NCI-H2107 treated with DMSO at 0.1 percent for 48 hours (cell line): ENCODE data around the gene LINGO1.

Experiments used
- DNase-seq: peaks from one replicate; lab custom pipeline; 2025; ENCODE audit not compliant: unreplicated experiment; lab: John Stamatoyannopoulos, UW

LINGO1 gene

GRCh38 chr15:77617476-77618230 lies 15.1 kb downstream of the LINGO1 start:
- no peak for DNase-seq

GRCh38 chr15:77616072-77616471 lies 16.6 kb downstream of the LINGO1 start:
- no peak for DNase-seq

- no peak for DNase-seq
These were observed 17.2 kb downstream of the LINGO1 start for GRCh38 chr15:77615472-77615871.

DNA sequence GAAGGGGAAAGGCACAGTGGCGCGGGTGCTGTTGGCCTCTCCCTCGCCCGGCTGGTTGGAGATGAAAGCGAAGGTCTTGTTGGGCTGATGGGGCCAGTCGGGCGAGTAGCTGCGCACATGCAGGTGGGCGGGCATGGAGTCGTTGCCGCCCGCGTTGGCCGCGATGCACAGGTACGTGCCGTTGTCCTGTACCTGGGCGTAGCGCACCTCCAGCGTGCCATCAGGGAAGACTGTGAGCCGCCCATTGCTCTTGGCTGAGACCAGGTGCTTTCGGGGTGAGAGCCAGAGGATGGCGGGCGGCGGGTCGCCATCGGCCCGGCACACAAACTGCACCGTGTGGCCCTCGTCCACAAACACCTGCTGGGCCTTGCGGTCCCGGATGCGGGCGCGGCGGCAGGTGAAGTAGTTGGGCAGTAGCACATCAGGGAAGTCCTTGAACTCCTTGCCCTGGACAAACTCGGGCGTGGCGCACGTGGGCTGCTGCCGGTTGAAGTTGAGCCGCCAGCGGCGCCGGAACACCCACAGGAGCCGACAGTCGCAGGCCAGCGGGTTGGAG lies 18.4 kb downstream of the LINGO1 start:
- DNase-seq = no peak

GRCh38 chr15:77613814-77614213 lies 18.9 kb downstream of the LINGO1 start:
- DNase-seq = no peak

DNA sequence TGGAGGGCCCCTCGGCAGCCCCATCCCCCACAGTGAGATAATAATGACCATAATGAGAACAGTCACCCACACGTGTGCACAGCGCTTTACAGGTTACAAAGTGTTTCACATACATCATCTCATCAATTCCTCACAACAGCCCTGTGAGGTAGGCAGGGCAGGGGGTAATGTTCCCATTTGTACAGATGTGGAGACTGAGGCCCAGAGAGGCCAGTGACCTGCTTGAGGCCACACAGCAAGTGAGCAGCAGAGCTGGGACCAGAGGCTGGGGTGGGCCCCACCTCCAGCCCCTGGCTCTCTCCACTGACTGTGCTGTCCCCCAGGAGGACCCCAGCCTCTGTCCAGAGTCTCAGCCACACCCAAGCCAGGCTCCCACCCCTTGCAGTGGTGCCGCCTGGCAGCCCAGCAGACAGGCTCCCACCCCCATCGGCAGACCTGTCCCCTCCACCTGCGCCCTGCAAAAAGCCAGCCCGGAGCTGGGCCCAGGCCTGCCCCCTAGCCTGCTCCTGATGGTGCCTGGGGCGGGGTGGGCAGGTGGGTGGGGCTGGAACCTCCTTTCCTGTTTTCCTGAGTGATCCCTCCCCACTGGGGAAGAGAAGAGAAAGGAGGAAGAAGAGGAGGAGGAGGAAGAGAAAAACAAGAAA lies 19.6 kb downstream of the LINGO1 start:
- DNase-seq = no peak

GRCh38 chr15:77611767-77612166 lies 20.9 kb downstream of the LINGO1 start:
- no peak for DNase-seq

DNA sequence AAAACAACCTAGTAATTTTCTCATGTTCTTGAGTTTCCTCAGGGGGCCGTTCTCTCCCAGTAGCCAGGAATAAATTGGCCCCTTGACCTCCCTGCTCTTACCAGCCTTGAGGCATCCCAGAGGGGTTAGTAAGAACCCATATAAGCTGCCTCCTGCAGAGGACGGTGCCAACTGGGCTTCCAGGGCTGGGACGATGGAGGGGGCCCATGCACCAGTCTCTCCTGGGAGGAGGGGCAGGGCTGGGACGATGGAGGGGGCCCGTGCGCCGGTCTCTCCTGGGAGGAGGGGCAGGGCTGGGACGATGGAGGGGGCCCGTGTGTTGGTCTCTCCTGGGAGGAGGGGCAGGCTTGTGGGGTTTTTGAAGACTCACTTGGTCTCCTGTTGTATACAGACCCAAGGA lies 22.0 kb downstream of the LINGO1 start:
- no peak for DNase-seq

DNA sequence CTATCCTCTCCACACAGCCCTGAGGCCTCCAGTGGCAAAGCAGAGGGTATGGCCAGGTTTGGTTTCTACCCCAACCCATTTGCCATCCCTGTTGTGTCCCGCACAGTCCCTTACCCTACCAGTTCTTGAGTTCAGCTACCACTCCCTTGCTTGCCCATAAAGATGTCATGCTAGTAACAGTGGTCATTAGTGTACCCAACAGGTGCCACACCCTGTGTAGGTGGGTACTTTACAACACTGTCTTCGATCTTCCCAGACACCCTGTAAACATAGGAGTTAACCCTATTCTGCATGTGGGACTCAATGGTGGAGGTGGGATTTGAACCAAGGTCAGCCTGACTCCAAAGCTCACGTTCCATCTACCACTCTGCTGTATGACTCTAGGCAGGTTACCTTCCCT lies 23.2 kb downstream of the LINGO1 start:
- no peak for DNase-seq

DNA sequence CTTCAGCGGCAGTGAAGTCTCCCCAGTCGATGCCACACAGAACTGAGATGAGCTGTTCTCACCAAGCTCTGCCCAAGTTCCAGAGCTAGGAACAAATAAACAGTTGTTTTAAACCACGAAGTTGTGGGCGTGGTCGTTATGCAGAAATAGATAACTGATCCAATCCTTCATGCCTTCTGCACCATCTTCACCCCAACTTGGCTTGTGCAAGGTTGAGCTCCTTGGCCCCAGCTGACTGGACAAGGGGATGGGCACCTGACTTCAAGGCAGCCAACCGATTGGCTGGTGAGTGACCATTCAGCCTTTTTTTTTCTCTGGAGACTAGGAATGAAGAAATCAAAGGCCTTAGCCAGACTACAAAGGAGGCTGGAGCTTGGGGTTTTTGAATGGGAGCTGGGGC lies 23.9 kb downstream of the LINGO1 start:
- DNase-seq = no peak

- DNase-seq = peak; percentile 14
These were observed 24.8 kb downstream of the LINGO1 start for GRCh38 chr15:77607894-77608261.

DNA sequence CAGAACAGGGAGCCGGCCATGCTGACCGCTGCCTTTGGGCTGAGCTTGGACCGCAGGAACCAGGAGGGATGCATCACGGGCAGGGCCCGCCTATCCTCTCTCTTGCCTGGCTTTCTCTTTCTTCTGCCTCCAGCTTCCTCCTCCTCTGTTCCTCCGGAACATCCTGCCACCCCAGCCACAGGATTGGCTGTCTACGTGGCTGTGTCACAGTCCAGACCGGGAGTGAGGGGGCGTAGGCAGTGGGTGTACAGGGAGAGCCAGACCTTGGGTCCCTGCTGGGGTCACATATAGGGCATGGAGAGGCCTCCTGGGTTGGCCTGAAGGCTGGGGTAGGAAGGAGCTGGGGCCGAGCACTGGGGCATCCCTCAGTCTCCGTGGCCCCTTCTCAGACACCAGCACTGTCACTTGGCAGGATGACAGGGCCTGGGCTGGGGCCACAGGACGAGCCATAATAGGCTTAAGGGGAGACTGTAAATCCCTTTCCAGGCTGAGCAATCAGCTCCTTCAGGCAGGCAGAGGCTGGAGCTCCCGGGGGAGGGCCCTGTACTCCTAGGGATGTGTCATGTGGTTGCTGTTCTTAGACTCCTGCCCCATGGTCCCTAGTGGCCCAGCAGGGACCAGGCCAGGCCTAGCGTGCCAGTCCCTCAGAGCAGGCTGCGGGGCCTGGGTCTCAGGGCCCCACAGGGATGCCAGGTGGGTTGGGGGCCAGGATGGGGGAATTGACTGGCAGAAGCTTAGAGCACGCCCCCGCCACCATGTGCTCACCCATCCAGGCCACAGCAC lies 25.4 kb downstream of the LINGO1 start:
- no peak for DNase-seq

DNA sequence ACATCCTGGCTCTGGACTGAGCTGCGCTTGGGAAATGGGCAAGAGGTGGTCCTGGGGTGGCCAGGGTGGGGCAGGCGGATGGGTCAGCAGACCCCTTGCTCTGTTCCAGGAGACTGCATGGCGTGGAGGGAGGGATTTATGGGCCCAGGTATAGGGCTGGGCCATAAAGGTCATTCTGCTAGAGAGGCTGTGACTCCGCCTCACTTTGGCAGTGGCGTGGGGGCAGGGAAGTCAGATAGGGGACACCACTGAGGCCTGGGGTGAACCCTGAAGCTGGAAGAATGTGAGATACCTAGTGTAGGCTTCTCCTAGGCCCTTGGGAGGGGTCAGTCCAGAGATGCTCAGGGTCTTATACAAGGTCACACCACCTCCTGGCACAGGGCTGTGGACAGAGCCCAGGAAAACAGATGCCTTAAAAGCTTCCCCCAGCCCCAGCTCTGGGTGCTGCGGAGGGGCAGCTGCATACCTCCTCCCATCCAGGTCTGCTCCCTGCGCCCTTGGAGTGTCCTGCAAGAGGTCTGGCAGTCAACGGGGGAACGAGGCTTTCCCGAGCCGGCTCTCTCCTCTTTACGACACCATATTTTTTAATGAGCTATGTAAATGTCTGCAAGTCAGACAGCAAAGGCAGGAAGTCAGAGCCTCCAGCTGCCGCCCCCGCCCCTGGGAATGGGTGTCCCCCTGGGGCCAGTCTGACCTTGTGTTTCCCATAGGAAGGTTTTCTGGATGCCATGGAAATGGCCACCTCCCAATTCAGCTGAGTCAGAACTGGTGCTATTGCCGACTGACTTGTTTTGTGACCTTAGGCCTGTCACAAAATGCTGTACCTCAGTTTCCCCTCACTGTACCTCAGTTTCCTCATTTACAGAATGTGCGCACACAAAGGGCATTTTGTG lies 26.3 kb downstream of the LINGO1 start:
- DNase-seq = no peak

DNA sequence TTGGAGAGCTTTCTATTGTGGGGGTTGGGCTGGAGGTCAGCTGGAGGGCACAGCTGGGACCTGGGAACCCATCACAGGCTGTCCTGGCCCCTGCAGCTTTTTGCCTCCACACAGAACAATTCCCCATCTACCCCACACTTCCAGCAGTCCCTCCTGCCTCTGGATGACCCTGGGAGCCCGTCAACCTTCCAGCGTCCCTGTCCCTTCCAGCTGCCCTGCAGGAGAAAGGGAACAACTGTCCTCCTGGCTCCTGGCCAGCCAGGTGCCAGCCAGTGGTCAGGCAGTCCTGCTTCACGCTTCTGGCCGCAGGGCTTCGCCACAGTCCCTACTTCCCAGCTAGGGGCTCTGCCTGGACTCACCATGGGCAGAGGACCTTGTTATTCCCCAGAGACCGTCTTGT lies 27.2 kb downstream of the LINGO1 start:
- no peak for DNase-seq

GRCh38 chr15:77604973-77605372 lies 27.7 kb downstream of the LINGO1 start:
- DNase-seq = no peak

GRCh38 chr15:77603611-77604336 lies 28.9 kb downstream of the LINGO1 start:
- DNase-seq = no peak

- no peak for DNase-seq
These were observed 29.9 kb downstream of the LINGO1 start for GRCh38 chr15:77602800-77603199.

GRCh38 chr15:77599899-77600298 lies 32.8 kb downstream of the LINGO1 start:
- DNase-seq = no peak

- no peak for DNase-seq
These were observed 33.4 kb downstream of the LINGO1 start for GRCh38 chr15:77599357-77599756.

DNA sequence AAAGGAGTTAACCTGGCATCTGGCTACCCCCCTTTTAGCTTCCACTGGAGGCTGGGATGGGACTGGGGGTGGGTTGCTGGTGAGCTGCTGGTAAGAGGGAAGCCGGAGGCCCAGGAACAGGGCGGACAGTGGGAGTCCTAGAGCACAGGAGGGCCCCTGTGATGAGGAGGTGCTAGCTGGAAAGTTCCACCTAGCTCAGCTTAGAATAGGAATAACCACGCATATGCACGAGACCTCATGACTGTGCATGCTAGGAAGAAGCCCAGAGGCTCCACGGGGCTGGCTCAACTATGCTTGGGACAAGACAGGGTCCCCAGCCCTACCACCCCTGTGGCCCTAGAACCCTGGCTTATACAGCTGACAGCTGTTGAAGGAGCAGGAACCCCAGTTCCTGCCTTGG lies 34.1 kb downstream of the LINGO1 start:
- DNase-seq = no peak
